Body of pancreas (tissue), 4 donors: ENCODE measurements around the gene USP10.

Source experiments
- POLR2A ChIP-seq, 3 donors: fragments of 450-650 bp; IDR thresholded peaks; one replicate each; pipeline ENCODE4 v1.6.1; 2016; ENCODE audit warnings: antibody characterized with exemption in 3 of 3, mild to moderate bottlenecking in 2 of 3
- TF ChIP-seq, protein P1 (sequence below), 7 experiments: fragments of 450-650 bp in 4 of 7; fragments of 200-600 bp in 3 of 7; sonication (generic) in 3 of 7; IDR thresholded peaks; one replicate each; pipeline ENCODE4 v1.5.1; 2016 to 2019; ENCODE audit warnings: antibody characterized with exemption in 7 of 7

DNA sequence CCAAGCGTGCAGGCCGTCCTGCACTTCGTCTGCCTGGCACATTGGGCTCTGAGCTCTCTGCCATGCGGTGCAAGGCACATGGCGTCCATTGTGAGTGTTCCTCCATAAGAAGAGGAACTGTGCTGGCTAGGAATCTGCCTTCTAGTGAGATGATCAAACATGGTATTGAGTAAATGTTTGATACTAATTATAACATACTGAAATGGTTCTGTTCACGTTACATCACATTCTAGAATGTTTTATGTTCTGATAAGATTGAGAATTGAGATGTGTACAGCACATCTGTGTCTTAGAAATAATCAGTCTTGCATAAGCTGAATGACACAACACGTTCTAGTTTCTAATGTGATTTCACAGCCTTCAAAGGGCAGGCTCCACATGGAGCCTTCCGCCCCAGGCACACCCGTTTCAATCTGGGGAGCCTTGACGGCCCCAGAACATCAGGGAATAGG lies 42.9 kb downstream of the USP10 start:
- no peak for TF ChIP-seq POLR2A (IDR thresholded peaks at IDR 0.05)
- TF ChIP-seq, protein P1, sequence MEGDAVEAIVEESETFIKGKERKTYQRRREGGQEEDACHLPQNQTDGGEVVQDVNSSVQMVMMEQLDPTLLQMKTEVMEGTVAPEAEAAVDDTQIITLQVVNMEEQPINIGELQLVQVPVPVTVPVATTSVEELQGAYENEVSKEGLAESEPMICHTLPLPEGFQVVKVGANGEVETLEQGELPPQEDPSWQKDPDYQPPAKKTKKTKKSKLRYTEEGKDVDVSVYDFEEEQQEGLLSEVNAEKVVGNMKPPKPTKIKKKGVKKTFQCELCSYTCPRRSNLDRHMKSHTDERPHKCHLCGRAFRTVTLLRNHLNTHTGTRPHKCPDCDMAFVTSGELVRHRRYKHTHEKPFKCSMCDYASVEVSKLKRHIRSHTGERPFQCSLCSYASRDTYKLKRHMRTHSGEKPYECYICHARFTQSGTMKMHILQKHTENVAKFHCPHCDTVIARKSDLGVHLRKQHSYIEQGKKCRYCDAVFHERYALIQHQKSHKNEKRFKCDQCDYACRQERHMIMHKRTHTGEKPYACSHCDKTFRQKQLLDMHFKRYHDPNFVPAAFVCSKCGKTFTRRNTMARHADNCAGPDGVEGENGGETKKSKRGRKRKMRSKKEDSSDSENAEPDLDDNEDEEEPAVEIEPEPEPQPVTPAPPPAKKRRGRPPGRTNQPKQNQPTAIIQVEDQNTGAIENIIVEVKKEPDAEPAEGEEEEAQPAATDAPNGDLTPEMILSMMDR (IDR thresholded peaks at IDR 0.05), result no peak
